ENCODE results near the gene FEZ2.
"Not testable (repeated sequence)": the region's sequence is repeated elsewhere in the genome, so short reads cannot be mapped to it uniquely, and the experiment has no call there.

Gene FEZ2, protein sequence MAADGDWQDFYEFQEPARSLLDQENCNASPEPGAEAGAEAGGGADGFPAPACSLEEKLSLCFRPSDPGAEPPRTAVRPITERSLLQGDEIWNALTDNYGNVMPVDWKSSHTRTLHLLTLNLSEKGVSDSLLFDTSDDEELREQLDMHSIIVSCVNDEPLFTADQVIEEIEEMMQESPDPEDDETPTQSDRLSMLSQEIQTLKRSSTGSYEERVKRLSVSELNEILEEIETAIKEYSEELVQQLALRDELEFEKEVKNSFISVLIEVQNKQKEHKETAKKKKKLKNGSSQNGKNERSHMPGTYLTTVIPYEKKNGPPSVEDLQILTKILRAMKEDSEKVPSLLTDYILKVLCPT

DNA sequence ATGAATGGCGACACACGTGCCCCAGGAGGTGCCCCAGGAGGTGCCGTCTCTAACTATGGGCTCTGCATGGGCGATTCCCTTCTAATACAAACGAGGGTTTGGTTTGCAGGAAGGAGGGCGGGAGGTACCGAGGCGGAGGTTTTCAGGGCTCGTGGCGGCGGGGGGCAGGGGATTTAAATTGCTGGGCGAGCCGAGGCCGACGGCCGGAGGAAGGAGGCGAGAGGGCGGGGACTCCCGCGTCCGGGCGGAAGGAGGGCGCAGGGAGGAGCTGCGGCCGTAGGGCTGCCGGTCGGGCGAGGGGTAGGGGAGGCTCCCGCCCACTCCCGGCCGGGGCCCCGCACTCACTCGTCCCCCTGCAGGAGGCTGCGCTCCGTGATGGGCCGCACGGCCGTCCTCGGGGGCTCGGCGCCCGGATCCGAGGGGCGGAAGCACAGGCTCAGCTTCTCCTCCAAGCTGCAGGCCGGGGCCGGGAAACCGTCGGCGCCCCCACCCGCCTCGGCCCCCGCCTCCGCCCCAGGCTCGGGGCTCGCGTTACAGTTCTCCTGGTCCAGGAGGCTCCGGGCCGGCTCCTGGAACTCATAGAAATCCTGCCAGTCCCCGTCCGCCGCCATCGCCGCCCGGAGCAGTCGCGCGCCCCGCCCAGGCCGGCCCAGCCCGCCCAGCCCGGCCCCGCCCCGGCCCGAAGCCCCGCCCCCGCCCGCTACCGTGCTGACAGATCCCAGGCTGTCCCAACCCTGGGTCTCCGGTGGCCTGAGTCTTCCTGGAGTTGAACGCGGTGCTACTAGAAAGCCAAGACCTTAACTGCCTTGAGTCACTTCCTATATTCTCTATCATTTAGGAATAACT is at the start of gene FEZ2:
TSS of gene FEZ2 (minus strand) at position 637 of the 846 bp plus-strand sequence. CDS start at position 611, 26 bp downstream.
- peak; percentile 50 to 76 for DNase-seq

DNA sequence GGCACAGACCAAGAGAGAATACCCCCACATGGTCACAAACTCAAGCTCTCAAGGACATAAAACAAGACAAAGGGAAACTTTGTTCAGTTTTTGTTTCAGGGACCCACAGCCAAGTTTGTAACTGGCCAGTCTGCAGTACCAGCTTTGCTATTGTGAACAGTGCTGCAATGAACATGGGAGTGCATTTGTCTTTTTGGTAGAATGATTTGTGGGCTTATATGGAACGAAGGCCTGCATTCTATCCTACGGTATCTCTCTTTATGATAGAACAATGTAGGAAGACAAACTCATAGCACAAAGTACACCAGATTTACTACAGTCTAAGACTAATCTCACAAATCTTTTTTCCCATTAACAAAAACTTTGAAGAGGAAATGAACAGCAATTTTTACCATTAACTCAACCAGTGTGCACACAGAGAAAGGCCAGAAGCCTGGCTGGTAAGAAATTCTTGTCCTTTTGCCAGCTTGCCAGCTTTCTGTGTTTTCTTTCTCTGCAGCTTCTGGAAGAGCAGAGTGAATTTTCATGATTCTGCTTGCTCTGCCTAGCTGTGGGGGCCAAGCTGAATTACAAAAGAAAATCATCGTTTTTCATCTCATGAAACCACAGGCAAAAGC is 37.1 kb upstream of the FEZ2 start:
- no peak for DNase-seq

DNA sequence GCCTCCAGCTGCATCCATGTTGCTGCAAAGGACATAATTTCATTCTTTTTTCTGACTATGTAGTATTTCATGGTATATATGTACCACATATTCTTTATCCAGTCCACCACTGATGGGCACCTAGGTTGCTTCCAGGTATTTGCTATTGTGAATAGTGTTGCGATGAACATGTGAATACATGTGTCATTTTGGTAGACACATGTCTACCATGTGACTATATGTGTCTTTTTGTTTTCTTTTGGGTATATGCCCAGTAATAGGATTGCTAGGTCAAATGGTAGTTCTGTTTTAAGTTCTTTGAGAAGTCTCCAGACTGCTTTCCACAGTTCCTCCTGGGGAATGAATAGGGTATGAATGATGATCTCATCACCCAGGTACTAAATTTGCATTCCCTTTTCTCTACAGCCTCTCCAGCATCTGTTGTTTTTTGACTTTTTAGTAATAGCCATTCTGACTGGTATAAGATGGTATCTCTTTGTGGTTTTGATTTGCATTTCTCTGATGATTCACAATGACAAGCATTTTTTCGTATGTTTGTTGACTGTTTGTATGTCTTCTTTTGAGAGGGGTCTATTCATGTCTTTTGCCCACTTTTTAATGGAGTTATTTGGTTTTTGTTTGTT is 35.6 kb upstream of the FEZ2 start:
- no peak for DNase-seq

DNA sequence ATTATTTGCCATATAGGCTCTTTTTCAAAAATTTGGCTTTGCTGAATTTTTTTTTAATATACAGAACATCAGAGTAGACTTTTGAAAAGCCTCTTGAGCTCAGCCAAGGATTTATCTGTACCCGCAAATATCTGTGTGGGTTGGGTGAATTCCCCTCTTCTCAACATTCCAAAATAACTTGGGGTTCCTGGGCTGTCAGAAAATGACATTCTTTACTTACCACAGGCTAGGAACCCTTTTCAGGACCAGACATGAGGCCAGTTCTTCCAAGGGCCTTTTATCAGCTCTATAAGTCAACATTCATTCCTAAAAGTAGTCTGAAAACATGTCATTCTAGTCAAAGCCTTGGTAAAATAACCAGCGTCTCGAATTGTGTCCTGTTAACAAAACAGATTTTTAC is 28.8 kb upstream of the FEZ2 start:
- DNase-seq, result no peak

DNA sequence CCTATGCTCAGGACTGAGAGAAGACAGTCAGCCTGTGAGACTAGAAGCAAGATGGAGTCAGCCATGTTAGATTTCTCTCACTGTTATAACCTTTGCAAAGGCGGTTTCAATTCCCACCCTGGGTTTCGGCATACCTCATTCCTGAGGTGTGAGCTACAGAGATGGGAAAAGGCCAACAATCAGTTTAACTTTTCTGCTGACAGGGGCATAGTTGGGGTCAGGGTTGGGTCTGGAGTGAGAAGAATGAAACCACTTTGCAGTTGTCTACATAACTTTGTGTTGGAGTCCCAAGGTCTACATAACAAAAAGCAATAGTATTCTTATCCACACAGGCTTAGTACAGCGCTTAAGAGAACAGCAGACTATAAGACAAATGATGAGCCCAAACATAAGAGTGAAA is 28.1 kb upstream of the FEZ2 start:
- no peak for DNase-seq

DNA sequence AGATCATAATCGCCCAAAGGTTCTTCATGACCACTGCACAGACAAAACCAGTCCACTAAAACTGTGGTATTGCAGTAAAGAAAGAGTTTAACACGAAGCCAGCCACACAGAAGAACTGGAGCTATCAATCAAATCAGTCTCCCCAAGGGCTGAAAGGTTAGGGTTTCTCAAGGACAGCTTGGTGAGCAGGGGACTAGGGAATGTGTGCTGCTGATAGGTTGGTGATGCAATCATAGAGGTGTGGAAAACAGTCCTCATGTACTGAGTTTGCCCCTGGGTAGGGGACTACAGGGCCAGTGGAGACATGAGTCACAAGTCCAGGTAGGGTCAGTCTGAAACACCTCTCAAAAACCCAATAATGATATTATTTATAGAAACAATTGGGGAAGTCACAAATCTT is 27.3 kb upstream of the FEZ2 start:
- DNase-seq, result no peak

DNA sequence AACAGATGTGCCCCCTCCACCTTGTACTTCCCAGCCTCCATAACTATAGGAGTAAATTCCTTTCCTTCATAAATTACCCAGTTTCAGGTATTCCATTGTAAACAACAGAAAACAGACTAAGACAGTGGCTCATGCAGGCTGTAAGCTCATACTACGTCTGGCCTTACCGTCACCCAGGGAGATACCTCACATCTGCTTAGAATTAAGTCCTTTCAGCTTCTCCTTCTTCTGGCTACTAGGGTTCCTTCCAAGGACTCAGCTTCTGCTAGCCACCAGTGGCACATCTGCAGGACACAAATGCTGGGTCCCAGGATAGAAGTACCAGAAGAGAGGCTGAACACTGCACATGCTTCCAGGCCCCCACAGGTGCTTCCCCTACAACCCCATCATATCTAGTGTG is 22.4 kb upstream of the FEZ2 start:
- DNase-seq, result no peak

DNA sequence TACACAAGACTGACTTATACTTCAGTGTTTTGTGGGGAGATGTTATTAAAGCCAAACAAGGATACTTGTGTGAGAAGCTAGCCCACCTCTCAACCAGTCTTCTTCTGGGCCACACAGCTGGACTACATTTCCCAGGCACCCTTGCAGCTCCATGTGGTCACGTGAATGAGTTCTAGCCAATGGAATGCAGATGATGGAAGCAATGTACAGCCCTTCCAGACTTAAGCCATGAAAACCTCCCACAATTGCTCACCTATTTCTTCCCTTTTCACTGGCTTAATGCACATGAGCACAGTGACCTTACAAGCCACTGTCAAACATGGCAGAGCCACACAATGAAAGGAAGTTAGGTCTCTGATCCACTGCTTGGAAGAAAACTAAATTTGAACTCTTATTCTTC is 20.4 kb upstream of the FEZ2 start:
- peak; percentile 42 to 68 for DNase-seq

DNA sequence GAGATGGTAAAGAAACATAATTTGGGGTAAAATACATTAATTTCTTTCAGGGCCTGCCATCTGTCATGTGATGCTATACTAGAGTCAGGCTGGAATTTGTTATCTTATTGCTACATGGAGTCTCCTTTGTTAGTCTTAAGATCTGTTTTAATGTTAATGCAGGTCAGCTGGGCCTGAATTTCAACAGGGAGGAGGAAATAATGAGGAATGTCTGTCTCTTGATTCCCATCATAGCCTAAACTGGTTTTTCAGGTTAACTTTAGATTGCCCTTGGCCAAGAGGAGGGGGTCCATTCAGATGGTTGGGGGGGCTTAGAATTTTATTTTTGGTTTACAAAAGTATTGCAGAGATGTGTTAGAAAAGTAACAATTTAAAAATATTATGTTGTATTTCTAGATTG is 19.0 kb upstream of the FEZ2 start:
- DNase-seq, result no peak

DNA sequence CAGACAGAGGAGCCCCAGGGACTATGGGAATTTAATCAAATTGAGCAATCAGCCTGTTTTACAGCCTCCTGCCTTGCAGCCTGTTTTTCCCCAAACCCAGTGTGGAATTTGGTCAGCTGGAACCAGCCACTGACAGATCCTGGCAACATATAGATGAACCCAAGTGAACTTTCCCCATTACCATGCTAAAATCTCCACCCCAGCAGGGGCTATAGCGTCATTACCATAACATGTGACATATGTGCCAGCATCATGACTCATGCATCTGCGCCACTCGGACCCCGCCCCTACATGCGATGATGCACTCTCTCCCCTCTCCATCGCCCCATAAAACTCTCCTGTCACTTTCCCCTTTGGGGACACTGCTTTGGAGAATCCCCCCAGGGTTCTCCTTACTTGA is 17.3 kb upstream of the FEZ2 start:
- DNase-seq, result no peak

DNA sequence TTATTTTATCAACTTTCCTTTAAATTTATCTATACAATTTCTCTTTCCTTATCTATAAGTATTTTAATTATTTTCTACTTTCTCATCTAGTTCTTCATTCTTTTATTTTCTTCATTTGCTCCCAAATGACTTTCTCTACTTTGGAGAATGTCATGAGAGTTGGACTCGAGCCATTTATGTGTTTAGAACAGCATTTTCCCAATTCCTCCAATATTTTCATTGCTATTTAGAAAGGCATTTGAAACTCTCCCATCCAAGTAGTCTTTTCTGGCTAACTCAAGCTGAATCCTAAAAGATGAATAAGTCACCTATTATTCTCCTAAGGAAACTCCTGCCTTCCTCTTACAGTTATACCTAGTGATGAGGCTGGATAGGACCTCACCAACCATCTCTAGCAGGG is 15.8 kb upstream of the FEZ2 start:
- no peak for DNase-seq

DNA sequence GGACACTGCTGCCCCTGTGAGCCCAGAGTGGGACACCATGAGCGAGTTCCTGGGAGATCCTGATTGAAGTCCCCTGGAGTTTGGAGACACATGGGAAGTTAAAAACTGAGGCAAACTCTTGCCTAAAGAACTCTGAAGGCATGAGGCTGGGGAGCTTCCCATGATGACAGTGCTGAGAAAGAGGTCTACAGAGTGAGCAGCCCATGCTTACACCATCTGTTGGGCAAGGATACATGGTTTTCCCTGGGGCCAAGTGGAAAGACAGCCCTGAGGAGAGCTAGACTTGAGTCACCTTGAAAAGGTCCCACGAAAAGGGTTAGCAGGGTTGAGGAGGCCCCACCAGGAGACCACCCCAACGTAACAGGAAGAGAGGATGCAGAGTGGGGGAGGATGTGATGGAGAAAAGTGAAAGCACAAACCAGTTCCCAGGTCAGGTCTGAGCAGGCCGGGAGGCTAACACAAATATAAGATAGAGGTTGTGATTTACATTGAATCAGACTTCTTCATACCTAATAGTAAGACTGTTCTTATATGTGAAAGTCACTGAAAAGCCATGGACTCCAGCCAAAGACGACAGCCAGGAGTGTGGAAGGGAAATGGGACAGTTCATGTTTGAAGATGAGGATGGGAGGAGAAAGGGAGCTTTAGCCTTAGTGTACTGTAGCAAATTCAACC is 13.5 kb upstream of the FEZ2 start:
- no peak for DNase-seq

DNA sequence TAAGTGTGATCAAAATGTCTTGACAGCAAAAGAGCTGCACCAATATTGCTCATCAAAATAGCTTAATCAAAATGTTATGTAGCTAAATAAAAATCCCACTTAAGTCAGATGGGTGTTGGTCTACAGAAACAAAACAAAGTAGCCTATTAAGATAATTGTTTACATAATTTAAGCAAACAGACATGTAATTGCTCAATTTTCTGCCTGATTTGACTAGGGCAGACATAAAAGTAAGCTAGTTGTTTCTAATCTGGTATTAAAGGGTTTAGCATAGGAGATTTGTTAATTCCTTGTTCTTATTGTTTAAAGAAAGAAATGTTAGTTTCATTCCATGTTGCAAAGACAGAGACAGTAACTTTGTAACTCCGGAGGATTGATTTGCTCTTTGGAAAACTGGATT is 11.5 kb upstream of the FEZ2 start:
- no peak for DNase-seq

DNA sequence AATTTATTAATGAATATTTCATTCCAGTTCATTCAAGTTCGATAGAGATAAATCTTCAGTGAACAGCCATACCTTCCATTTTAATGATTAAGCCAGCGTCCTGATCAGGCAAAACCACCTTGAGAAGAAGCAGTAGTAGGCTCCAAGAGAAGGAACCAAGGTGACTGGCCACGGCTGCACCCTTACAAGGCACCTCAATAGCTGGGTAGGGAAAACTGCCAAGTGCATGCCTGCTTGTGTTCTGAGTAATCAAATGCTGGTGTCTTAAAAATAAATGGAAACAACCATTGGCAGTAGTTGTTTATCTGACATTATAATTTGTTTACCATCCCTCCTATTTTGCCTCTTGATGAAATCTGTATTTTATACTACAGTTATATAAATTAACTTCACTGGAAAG is 10.0 kb upstream of the FEZ2 start:
- DNase-seq, result no peak

DNA sequence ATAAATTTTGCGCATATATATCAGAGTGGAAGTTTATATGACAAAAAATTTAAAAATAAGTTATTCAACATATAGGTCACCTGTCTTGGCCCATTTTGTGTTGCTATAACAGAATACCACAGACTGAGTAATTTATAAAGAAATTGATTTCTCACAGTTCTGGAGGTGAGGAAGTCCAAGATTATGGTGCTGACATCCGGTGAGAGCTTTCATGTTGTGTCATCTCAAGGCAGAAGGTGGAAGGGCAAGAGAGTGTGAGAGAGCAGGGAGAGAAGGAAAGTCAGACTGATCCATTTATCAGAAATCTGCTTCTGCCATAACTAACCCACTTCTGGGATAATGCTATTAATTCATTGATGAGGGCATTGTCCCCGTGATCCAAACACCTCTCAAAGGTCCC is 9.0 kb upstream of the FEZ2 start:
- DNase-seq, result no peak

DNA sequence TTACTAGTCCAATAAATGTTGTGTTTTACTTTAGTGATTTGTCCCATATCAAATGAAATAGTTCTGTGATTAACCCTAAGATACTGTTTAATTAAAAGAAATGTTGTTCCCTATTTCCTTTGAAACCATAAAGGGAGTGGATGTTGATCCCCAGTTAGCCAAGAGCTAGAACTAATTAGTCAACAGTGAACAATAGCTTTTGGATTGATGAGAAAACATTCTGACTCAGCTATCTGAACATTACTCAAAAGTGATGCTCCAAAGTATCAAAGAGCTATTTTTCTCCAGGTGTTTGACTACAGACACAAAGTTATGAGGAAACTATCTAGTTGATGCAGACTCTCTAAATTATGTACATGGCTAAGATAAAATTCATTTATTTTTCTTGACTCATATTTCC is 7.3 kb upstream of the FEZ2 start:
- no peak for DNase-seq

DNA sequence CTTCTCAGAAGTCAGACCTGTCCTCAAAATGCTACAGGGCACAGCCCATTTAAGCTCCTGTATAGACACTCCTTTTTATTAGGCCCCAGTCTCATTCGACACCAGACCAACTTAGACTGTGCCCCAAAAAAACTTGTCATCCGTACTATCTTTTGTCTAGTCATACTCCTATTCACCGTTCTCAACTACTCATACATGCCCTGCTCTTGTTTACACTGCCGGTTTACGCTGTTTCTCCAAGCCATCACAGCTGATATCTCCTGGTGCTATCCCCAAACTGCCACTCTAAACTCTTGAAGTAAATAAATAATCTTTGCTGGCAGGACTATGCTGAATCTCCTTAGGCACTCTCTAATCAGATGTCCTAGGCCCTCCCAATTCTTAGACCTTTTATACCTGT is 5.7 kb upstream of the FEZ2 start:
- not testable (repeated sequence) for DNase-seq

DNA sequence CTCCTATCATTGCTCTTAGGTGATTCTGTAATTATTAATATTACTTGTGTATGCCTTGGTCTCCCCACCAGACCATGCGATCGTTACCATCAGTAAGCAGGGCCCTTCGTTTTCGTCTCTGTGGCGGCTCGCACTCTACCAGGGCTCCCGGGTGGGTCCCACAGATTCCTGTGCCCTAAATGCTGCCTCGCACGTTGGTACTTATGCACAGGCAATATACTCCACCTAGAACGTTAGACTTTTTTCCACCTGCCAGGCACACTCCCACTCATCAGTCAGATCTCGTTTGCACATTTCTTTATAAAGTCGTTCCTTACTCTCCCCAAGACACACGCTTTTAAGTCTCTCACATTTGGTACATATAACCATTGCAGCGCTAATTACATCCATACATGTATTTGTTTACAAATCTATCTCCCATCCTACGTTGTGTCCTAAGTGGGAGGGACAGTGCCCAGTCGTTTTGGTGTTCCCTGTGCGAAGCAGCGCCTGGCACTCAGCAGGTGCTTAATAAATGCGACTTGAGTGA is 901 bp downstream of the FEZ2 start:
- no peak for DNase-seq

DNA sequence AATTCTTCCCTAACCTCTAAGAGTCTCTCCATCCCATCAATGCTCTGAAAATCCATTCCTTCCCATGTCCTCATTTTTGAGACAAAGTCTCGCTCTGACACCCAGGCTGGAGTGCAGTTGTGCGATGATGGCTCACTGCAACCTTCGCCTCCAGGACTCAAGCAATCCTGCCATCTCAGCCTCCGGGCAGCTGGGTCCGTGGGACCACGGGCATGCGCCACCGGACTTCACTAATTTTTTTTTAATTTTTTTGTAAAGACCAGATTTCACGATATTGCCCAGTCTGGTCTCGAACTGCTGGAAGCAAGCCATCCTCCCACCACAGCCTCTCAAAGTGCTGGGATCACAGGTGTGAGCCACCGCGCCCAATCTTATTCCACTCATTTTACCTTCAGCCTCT is 1.6 kb downstream of the FEZ2 start:
- no peak for DNase-seq

DNA sequence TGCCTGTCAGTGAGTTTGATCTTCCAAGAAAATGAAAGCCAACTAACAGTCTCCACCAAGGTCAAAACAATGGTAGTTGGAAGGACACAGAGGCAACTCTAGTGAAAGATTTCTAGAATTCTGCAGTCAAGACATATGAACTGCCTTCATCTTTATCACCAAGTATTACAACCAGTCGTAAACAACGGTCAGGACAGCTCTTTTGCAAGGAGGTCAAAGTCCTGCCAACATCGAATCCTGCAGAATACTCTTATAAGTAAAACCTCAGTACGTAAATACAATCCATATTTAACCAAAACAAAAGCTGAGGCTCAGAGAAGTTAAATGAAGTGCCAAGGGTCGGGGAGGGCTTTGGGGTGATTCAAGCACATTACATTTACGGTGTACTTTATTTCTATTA is 3.1 kb downstream of the FEZ2 start:
- DNase-seq, result no peak

DNA sequence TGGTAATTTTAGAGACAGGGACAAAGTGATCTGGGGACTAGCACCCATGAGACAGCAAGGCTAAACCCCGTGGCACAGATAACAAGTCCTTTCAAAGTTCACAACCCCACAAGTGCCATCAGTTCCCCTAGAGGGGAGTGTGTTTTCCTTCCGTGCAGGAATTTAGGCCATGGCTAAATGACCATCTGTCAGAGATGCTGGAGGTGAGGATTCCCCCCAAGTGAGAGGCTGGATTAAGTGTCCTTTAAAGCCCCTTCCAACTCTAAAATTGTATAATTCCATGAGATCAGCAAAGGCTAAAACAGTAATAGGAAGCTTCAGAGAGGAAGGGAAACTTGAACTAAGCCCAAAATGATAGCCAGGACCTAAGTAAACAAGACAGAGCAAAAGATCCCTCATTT is 8.7 kb downstream of the FEZ2 start:
- DNase-seq, result peak; percentile 39 to 73

DNA sequence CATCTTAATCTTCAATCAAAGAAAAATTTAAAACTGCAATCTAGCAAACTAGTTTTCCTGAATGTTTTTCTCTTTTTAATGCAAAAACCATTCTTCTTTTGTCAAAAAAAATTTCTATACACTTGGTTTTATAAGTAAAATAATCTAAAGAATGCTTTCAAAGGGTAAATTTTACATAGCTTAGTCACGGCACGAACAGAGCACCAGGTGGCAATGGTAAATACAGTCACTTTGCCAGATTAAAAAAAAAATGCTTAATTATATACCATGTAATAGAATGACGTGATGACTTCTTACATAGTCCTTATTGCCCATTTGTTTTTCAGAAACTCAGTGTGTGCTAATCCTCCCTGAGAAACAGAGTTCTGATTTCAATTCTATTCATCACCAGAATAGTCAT is 10.4 kb downstream of the FEZ2 start:
- DNase-seq, result no peak

DNA sequence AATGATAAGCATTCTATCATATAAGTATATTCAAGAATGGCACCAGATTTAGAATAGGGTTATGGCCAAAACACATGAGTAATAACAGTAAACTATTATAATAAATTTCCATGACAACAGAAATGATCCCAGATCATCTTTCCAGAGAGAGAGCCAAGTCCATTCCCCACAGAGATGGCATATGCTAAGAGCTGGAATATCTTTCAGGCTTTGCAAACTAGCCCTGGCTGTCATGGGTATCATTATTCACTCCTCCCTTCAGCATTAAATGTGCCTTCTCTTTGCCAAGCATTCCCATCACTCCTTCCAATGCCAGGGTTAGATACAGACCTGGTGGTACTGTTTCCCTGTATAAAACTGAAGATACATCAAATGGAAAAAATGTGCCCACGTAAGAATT is 10.9 kb downstream of the FEZ2 start:
- no peak for DNase-seq
